HepG2 (cell line): ENCODE measurements around the gene PLPPR3. TPM values are rescaled to one million over a fixed set of nuclear protein-coding genes. Genes with fewer than 3 reads are reported as not detected.

Source experiments
- ATAC-seq: fragments of 200-7000 bp; cut with Tn5 transposase; 3 replicates; pipeline ENCODE4 v1.9.1; 2020; ENCODE audit warnings: mild to moderate bottlenecking, moderate library complexity
- BruUV-seq: library from RNA; stranded (reverse); fragments of 400-500 nt; replicated peaks from 2 replicates; lab custom pipeline; 2021; lab: Mats Ljungman, UMichigan
- CTCF ChIA-PET: fragments of 300-600 bp; formaldehyde crosslinking; extraction: SDS; loops from one replicate; lab custom pipeline; 2021; ENCODE audit warnings: low total read pairs, inconsistent platforms, low intra/inter-chr PET ratio; lab: Yijun Ruan, JAX
- POLR2A ChIA-PET: fragments of 350-600 bp; sonication (Branson Sonifier 250); formaldehyde crosslinking; loops from one replicate; lab custom pipeline; 2020; ENCODE audit warnings: antibody characterized with exemption, inconsistent platforms; lab: Yijun Ruan, JAX
- DNase-seq: peaks from one replicate; pipeline ENCODE4 v3.0.0-alpha.2; 2015; ENCODE audit warnings: low spot score
- FAIRE-seq: peaks from 3 replicates; lab custom pipeline; 2011; peaks lifted over from hg19 to GRCh38; lab: Jason Lieb, UNC
- H2AFZ ChIP-seq: one replicate; pipeline ENCODE4 v1.6.1; 2011; ENCODE audit warnings: low read length, inconsistent platforms
- H3K27ac ChIP-seq: fragments of 300-600 bp; 3 replicates; pipeline ENCODE4 v1.8.0; 2011; ENCODE audit warnings: mixed run types, mild to moderate bottlenecking, mixed read lengths, low read length, inconsistent platforms; ENCODE audit not compliant: insufficient read depth; ENCODE audit errors: extremely low read length
- H3K27me3 ChIP-seq, 2 experiments: fragments of 200-600 bp in 1 of 2; 2 replicates in 1 of 2; 3 replicates in 1 of 2; pipeline versions ENCODE4 v1.6.0 to v1.8.0; 2011; ENCODE audit warnings: low read length in 2 of 2, mild to moderate bottlenecking in 2 of 2, moderate library complexity in 2 of 2, inconsistent platforms in 1 of 2; ENCODE audit not compliant: insufficient read depth in 2 of 2, control insufficient read depth in 1 of 2
- H3K36me3 ChIP-seq, 2 experiments: fragments of 200-600 bp in 1 of 2; replicated peaks in 1 of 2; 2 replicates in 1 of 2; 3 replicates in 1 of 2; pipeline versions ENCODE4 v1.5.1 to v1.8.0; 2011; ENCODE audit warnings: low read length in 2 of 2, inconsistent platforms in 1 of 2; ENCODE audit not compliant: insufficient read depth in 2 of 2, control insufficient read depth in 1 of 2
- H3K4me1 ChIP-seq: 2 replicates; pipeline ENCODE4 v1.5.1; 2012; ENCODE audit warnings: low read length, inconsistent platforms; ENCODE audit not compliant: insufficient read depth
- H3K4me2 ChIP-seq: 2 replicates; pipeline ENCODE4 v1.6.0; 2011; ENCODE audit warnings: low read depth, low read length, inconsistent platforms
- H3K4me3 ChIP-seq, 3 experiments: fragments of 200-600 bp in 1 of 3; sonication (generic), shearing (Covaris generic) in 1 of 3; replicated peaks in 1 of 3; 2 replicates each; pipeline ENCODE4 v1.5.1; 2011 to 2016; ENCODE audit warnings: low read length in 3 of 3, inconsistent platforms in 2 of 3, low read depth in 2 of 3, mild to moderate bottlenecking in 2 of 3, control low read depth in 1 of 3, mixed read lengths in 1 of 3; ENCODE audit not compliant: insufficient read depth in 1 of 3
- H3K79me2 ChIP-seq: one replicate; pipeline ENCODE4 v1.6.1; 2011; ENCODE audit warnings: low read length, inconsistent platforms; ENCODE audit not compliant: insufficient read depth
- H3K9ac ChIP-seq: 2 replicates; pipeline ENCODE4 v1.6.0; 2011; ENCODE audit warnings: mild to moderate bottlenecking, low read depth, low read length, inconsistent platforms; ENCODE audit not compliant: insufficient read depth
- H3K9me3 ChIP-seq: 2 replicates; pipeline ENCODE4 v1.5.1; 2012; ENCODE audit warnings: mild to moderate bottlenecking, low read length
- H4K20me1 ChIP-seq: 2 replicates; pipeline ENCODE4 v1.6.0; 2011; ENCODE audit warnings: inconsistent platforms, mild to moderate bottlenecking, low read length, moderate library complexity; ENCODE audit not compliant: insufficient read depth
- ARID2 ChIP-seq: sonication (generic); formaldehyde crosslinking; IDR thresholded peaks from 2 replicates; pipeline ENCODE4 v1.8.1; 2022; ENCODE audit warnings: mild to moderate bottlenecking, missing genetic modification reagents, borderline replicate concordance
- HNRNPK ChIP-seq: fragments of 200-400 bp; formaldehyde crosslinking; IDR thresholded peaks from 2 replicates; pipeline ENCODE4 v1.6.1; 2018; ENCODE audit warnings: low read length, low read depth, moderate library complexity, mild to moderate bottlenecking; ENCODE audit not compliant: poor library complexity, severe bottlenecking
- HOXA3 ChIP-seq: sonication (generic); formaldehyde crosslinking; IDR thresholded peaks from 2 replicates; pipeline ENCODE4 v1.5.0; 2020; ENCODE audit warnings: missing genetic modification reagents
- SNRNP70 ChIP-seq: fragments of 200-400 bp; formaldehyde crosslinking; IDR thresholded peaks from 2 replicates; pipeline ENCODE4 v1.6.1; 2017; ENCODE audit warnings: mild to moderate bottlenecking, low read depth, low read length, moderate library complexity
- ZBTB33 ChIP-seq: sonication (generic); formaldehyde crosslinking; IDR thresholded peaks from 2 replicates; pipeline ENCODE4 v1.4.0; 2020; ENCODE audit warnings: missing genetic modification reagents
- WGBS: methylation state at CpG from one replicate; pipeline ENCODE4 v1.1.6; 2017; ENCODE audit warnings: low lambda C conversion rate; 5-methylcytosine and 5-hydroxymethylcytosine counted together
- in situ Hi-C: cut with HindIII; loops from 2 replicates; pipeline ENCODE4 v1.10.0; 2017; ENCODE audit warnings: low pct_unique_long_range_greater_than_20kb; ENCODE audit not compliant: extremely low pct_ligation_motif_present
- intact Hi-C: fragments of 100-400 bp; cut with micrococcal nuclease; formaldehyde crosslinking; loops from one replicate; pipeline ENCODE4 v1.10.0; 2022; ENCODE audit not compliant: unreplicated experiment
- polyA plus RNA-seq, 8 experiments: library from polyadenylated mRNA; depleted of rRNA in 3 of 8; stranded (reverse) in 7 of 8; unstranded in 1 of 8; fragments of >200 nt; fragmentation: Illumina TruSeq in 4 of 8; extraction: Trizol in 4 of 8; gene quantifications; 2 replicates each; pipeline versions ENCODE4 v1.2.1 to v1.2.3, GENCODE V29; 2011 to 2016; ENCODE audit warnings: low read depth in 4 of 8, missing spikeins in 1 of 8, mixed read lengths in 1 of 8; ENCODE audit not compliant: insufficient read depth in 1 of 8
- total RNA-seq, 5 experiments: library from RNA; depleted of rRNA; stranded (reverse); fragments of >200 nt; fragmentation: Illumina TruSeq; extraction: Trizol; gene quantifications; 2 replicates each; pipeline ENCODE4 v1.2.3, GENCODE V29; 2016; ENCODE audit warnings: low read depth in 1 of 5
- TF ChIP-seq, protein P1 (sequence below): sonication (generic); formaldehyde crosslinking; IDR thresholded peaks from 2 replicates; pipeline ENCODE4 v1.8.1; 2022; ENCODE audit warnings: low read depth, mild to moderate bottlenecking, missing genetic modification reagents
- TF ChIP-seq, protein P2 (sequence below): sonication (generic); formaldehyde crosslinking; IDR thresholded peaks from 2 replicates; pipeline ENCODE4 v1.5.1; 2020; ENCODE audit warnings: missing genetic modification reagents, mild to moderate bottlenecking, borderline replicate concordance

The PLPPR3 gene
- total and polyA plus RNA-seq, 2 of the 13 experiments (the other 11 are each of a cell fraction or from before 2014, with no cell fraction given) = 0.07 to 0.16 TPM

- ATAC-seq (no peak), DNase-seq (no peak)
- BruUV-seq = no TSS peak
- WGBS = 99% methylated on average over 66 of the region's 72 CpGs
- Histone ChIP-seq H3K4me1 (no peaks in the 10 kb centered on the region), H3K79me2 (peaks cover 2% of the 10 kb centered on the region), H3K9me3 (no peaks in the 10 kb centered on the region)
- TF ChIP-seq HNRNPK (peak; percentile 3), HOXA3 (CRISPR knock-in tag) (peak; percentile 65), ZBTB33 (CRISPR knock-in tag) (peak; percentile 11; the same call in 1 of the 2 replicates), ARID2 (CRISPR knock-in tag) (no peak), SNRNP70 (peak; percentile 63; the same call in 1 of the 2 replicates)
- TF ChIP-seq, protein P1, sequence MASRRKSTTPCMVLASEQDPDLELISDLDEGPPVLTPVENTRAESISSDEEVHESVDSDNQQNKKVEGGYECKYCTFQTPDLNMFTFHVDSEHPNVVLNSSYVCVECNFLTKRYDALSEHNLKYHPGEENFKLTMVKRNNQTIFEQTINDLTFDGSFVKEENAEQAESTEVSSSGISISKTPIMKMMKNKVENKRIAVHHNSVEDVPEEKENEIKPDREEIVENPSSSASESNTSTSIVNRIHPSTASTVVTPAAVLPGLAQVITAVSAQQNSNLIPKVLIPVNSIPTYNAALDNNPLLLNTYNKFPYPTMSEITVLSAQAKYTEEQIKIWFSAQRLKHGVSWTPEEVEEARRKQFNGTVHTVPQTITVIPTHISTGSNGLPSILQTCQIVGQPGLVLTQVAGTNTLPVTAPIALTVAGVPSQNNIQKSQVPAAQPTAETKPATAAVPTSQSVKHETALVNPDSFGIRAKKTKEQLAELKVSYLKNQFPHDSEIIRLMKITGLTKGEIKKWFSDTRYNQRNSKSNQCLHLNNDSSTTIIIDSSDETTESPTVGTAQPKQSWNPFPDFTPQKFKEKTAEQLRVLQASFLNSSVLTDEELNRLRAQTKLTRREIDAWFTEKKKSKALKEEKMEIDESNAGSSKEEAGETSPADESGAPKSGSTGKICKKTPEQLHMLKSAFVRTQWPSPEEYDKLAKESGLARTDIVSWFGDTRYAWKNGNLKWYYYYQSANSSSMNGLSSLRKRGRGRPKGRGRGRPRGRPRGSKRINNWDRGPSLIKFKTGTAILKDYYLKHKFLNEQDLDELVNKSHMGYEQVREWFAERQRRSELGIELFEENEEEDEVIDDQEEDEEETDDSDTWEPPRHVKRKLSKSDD (CRISPR knock-in tag) = peak; percentile 14; the same call in 1 of the 2 replicates
- TF ChIP-seq, protein P2, sequence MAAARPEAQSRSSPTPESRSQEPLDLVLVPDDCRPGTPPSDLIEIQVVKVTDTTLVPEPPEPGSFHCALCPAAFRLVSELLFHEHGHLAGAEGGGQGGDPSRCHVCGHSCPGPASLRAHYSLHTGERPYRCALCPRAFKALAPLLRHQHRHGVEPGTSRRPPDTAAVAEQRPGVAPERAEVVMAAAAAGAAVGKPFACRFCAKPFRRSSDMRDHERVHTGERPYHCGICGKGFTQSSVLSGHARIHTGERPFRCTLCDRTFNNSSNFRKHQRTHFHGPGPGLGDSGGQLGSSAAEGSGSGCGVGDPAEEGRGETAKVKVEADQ = no peak
- TF ChIP-seq, all 625 proteins: peak for 5
- ChIA-PET CTCF (no interaction called here), POLR2A (no interaction called here)
- no peak overlapping the region for H2AFZ ChIP-seq
- peaks cover 19 to 40% of the 10 kb centered on the region in 2 experiments; a peak in 4 of 5 replicates for H3K36me3 ChIP-seq
- peaks cover 33% of the 10 kb centered on the region for H4K20me1 ChIP-seq
- no peak overlapping the region for H3K4me3 ChIP-seq
- H3K9ac ChIP-seq = no peak overlapping the region
- in situ Hi-C loops = no loop called here
- intact Hi-C loops = no loop called here
- no peak overlapping the region for H3K27ac ChIP-seq
- no peak for FAIRE-seq
- H3K4me2 ChIP-seq = no peak overlapping the region
- no peaks in the 10 kb centered on the region for H3K27me3 ChIP-seq
Observed at GRCh38 chr19:812747-813218, 9.0 kb downstream of the PLPPR3 start.
